ENCODE results near the gene IQGAP2.
"Not testable (repeated sequence)": the region's sequence is repeated elsewhere in the genome, so short reads cannot be mapped to it uniquely, and the experiment has no call there.

Gene IQGAP2

GRCh38 chr5:76673125-76673524 lies 270.0 kb downstream of the IQGAP2 start:
- no peak for DNase-seq (ENCODE audit: low read depth)
- TF ChIP-seq CTCF (IDR thresholded peaks at IDR 0.05; ENCODE audit: low read depth, low read length, missing control alignments) = no peak
- in situ Hi-C loops (cut with HindIII; ENCODE audit: low sequenced_read_pairs) = no loop called here
- no peak overlapping the region for H3K4me3 ChIP-seq (ENCODE audit: low read depth, low read length)

DNA sequence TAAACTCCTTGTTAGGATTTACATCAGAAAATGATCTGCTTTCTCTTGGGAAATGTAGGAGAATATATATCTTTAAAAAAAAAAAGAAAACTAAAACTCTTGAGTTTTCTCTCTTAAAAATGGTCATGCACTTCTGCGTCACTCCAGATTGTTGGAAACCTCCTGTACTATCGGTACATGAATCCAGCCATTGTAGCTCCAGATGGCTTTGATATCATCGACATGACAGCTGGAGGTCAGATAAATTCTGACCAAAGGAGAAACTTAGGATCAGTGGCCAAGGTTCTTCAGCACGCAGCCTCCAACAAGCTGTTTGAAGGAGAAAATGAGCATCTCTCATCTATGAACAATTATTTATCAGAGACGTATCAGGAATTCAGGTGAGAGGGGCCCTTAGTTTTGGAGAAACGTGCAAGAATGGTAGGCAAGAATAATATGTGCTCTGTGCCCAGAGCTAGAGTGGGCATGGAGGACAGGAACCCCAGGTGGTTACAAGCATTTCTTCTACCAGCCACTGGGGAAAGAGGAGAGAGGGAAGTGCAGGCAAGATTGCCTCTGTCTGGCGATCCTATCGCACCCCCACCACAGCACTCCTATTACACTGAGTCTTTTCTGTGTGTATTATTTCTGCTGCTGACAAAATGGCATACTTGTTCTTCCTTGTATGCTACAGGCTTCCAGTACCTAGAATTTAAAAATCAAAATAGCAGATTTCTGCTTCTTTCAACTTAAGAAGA lies 271.4 kb downstream of the IQGAP2 start:
- TF ChIP-seq CTCF (IDR thresholded peaks at IDR 0.05; ENCODE audit: low read depth, low read length, missing control alignments) = no peak
- no peak for DNase-seq (ENCODE audit: low read depth)
- no peak overlapping the region for H3K4me3 ChIP-seq (ENCODE audit: low read depth, low read length)
- in situ Hi-C loops (cut with HindIII; ENCODE audit: low sequenced_read_pairs) = no loop called here

- no peak for DNase-seq (ENCODE audit: low read depth)
- in situ Hi-C loops (cut with HindIII; ENCODE audit: low sequenced_read_pairs) = no loop called here
- no peak overlapping the region for H3K4me3 ChIP-seq (ENCODE audit: low read depth, low read length)
- TF ChIP-seq CTCF (IDR thresholded peaks at IDR 0.05; ENCODE audit: low read depth, low read length, missing control alignments) = no peak
These were observed 272.3 kb downstream of the IQGAP2 start for GRCh38 chr5:76675364-76675763.

- DNase-seq (ENCODE audit: low read depth) = no peak
- no peak overlapping the region for H3K4me3 ChIP-seq (ENCODE audit: low read depth, low read length)
- TF ChIP-seq CTCF (IDR thresholded peaks at IDR 0.05; ENCODE audit: low read depth, low read length, missing control alignments) = no peak
- in situ Hi-C loops (cut with HindIII; ENCODE audit: low sequenced_read_pairs) = no loop called here
These were observed 274.9 kb downstream of the IQGAP2 start for GRCh38 chr5:76677849-76678472.

DNA sequence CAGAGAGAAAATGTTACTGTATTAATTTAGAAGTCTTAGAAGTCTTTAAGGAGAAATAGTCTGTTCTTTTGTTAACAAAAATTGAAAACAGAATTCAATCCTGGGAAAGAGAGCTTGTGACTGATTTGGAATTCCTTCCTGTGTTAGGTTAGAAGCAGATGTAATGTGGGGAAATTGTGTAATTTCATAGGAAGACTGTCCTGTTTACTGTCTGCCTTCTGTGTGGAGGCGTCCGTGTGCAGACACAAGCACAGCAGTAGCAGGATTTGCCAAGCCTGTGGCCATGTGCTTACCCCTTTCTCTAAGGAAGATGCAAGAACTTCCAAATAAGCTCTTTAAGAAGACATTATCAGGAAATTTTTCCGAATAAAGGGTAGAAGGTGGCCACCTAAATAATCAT lies 276.1 kb downstream of the IQGAP2 start:
- in situ Hi-C loops (cut with HindIII; ENCODE audit: low sequenced_read_pairs) = no loop called here
- no peak for TF ChIP-seq CTCF (IDR thresholded peaks at IDR 0.05; ENCODE audit: low read depth, low read length, missing control alignments)
- no peak overlapping the region for H3K4me3 ChIP-seq (ENCODE audit: low read depth, low read length)
- no peak for DNase-seq (ENCODE audit: low read depth)

DNA sequence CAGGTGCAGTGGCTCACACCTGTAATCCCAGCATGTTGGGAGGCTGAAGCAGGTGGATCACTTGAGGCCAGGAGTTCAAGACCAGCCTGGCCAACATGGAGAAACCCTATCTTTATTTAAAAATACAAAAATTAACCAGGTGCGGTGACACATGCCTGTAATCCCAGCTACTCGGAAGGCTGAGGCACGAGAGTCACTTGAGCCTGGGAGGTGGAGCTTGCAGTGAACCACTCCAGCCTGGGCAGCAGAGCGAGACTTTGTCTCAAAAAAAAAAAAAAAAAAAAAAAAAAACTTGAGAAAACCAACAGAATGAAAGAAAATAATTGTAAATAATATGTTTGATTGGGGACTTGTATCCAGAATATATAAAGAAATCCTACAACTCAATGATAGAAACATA lies 277.7 kb downstream of the IQGAP2 start:
- in situ Hi-C loops (cut with HindIII; ENCODE audit: low sequenced_read_pairs); DNase-seq (ENCODE audit: low read depth); H3K4me3 ChIP-seq (ENCODE audit: low read depth, low read length): not testable (repeated sequence)

DNA sequence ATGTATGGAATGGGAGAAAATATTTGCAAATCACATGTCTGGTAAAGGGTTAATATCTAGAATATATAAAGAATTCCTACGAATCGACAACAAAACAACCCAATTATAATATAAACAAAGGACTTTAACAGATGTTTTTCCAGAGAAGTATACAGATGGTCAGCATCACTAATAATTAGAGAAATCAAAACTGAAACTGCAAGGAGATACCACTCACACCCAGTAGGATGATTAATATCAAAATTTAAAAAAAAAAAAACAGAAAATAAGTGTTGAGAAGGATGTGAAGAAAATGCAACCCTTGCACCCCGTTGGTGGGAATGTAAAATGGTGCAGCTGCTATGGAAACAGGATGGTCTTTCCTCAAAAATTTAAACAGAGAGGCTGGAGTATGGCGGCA lies 278.2 kb downstream of the IQGAP2 start:
- no peak for TF ChIP-seq CTCF (IDR thresholded peaks at IDR 0.05; ENCODE audit: low read depth, low read length, missing control alignments)
- H3K4me3 ChIP-seq (ENCODE audit: low read depth, low read length) = no peak overlapping the region
- in situ Hi-C loops (cut with HindIII; ENCODE audit: low sequenced_read_pairs) = no loop called here
- DNase-seq (ENCODE audit: low read depth) = no peak

Data from astrocyte of the cerebellum (primary cell).